ENCODE measurements around the gene HLCS. TPM values are rescaled to one million over a fixed set of nuclear protein-coding genes. Genes with fewer than 3 reads are reported as not detected.
"Not testable (repeated sequence)": the region's sequence is repeated elsewhere in the genome, so short reads cannot be mapped to it uniquely, and the experiment has no call there.

HLCS gene
- total RNA-seq, 1 donor, result 10.2 TPM

DNA sequence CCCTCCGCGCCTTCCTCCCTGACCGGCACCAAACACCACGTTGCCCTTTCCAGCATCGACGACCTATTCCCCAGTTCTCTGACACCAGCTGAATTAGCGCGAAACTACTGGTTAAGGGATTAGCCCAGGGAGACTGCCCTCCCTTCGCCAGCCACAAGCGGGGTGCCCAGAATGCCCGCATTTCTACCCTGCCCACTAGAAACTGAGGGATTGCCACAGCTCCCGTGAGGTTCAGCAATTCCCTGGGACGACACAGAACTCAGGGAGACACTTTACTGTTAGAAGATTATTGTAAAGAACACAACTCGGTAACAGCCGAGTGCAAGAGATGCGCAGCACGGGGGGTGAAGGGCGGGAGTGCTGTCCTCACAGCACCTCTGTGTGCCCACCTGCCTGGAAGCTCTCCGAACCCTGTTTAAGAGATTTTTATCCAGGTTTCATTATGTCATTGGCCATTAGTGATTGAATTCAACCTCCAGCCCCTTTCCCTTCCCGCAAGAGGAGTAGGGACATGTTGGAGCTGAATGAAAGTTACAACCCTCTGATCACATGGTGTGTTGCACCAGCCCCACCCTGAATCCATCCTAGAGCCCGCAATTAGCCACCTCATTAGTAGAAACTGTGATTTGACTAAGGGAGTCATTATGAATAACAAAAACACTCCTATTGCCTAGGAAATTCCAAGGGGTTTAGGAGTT, 24.2 kb upstream of the HLCS start:
- Histone ChIP-seq H3K4me1 (ENCODE audit: insufficient read depth, low read length) (peaks cover 6% of the 10 kb centered on the region), H3K4me3 (ENCODE audit: low read length) (no peak overlapping the region), H3K9me3 (ENCODE audit: low read depth, low read length) (no peaks in the 10 kb centered on the region), H3K27me3 (ENCODE audit: insufficient read depth, low read length) (no peaks in the 10 kb centered on the region)

DNA sequence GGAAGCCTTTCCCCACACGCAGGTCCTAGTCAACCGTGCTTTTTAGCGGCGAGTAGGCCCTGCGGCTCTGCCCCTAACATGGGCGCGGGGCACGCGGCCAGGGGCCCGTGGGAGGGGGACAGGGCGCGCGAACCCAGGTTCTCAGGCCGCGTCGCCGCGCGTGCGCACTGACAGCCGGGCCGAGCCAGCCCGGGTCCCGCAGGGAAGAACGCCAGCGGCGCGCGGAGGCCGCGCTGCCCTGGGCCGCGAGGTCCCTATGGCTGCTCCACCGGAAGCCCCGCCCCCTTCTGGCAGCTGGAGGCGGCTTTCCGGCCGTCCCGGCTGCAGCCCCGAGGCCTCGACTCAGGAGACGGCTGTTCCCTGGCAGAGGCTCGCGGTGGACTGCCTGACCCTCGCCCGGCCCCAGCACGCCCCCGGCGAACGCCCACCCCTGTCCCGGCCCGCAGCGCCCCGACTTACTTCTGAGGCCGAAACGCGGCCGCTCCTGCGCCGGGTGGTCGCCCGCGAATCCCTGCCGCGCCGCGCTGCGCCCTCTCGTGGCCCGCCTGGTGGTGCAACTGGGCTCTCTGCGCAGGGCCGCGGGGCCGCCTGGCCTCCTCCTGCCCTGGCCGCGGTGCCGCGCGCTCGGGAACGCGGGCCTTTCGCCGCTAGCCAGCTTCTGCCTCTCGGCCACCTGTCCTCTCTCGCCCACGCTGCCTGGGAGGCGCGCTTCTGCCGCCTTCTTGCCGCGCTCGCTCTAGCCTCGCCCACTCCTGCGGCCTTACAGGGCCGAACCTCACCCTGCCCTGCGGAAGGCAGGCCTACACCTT, 23.4 kb upstream of the HLCS start:
- peaks cover 6% of the 10 kb centered on the region for H3K4me1 ChIP-seq (ENCODE audit: insufficient read depth, low read length)
- H3K9me3 ChIP-seq (ENCODE audit: low read depth, low read length), result no peaks in the 10 kb centered on the region
- no peaks in the 10 kb centered on the region for H3K27me3 ChIP-seq (ENCODE audit: insufficient read depth, low read length)
- peak overlapping the region; percentile 42 for H3K4me3 ChIP-seq (ENCODE audit: low read length)

- not testable (repeated sequence) for H3K4me1 ChIP-seq (ENCODE audit: insufficient read depth, low read length); H3K9me3 ChIP-seq (ENCODE audit: low read depth, low read length); H3K27me3 ChIP-seq (ENCODE audit: insufficient read depth, low read length)
- H3K4me3 ChIP-seq (ENCODE audit: low read length), result peak overlapping the region; percentile 42
Observed at GRCh38 chr21:36989199-36989698, 22.8 kb upstream of the HLCS start.

GRCh38 chr21:36988536-36988935, 22.1 kb upstream of the HLCS start:
- Histone ChIP-seq H3K27me3 (ENCODE audit: insufficient read depth, low read length) (no peaks in the 10 kb centered on the region), H3K9me3 (ENCODE audit: low read depth, low read length) (no peaks in the 10 kb centered on the region), H3K4me3 (ENCODE audit: low read length) (no peak overlapping the region), H3K4me1 (ENCODE audit: insufficient read depth, low read length) (peaks cover 6% of the 10 kb centered on the region)

DNA sequence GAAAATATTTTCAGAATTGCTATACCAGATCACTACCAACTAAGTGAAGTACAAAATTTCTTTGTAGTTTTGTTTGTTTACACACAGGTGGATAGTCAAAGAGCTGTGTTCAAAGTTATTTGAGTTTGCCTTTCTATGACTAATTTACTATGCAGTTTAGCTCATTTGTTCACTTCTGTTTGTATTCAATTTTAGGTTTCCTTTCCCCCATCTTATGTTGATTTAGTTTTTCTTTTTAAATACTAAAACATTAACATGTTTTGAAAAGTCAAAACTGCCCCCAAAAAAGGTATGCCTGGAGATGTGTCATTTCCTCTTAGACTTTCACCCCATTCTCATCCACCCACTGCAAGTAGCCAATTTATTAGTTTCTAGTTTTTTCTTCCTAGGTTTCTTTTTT, 21.4 kb upstream of the HLCS start:
- H3K4me3 ChIP-seq (ENCODE audit: low read length), result no peak overlapping the region
- H3K4me1 ChIP-seq (ENCODE audit: insufficient read depth, low read length), result peaks cover 6% of the 10 kb centered on the region
- no peaks in the 10 kb centered on the region for H3K9me3 ChIP-seq (ENCODE audit: low read depth, low read length)
- H3K27me3 ChIP-seq (ENCODE audit: insufficient read depth, low read length), result no peaks in the 10 kb centered on the region

DNA sequence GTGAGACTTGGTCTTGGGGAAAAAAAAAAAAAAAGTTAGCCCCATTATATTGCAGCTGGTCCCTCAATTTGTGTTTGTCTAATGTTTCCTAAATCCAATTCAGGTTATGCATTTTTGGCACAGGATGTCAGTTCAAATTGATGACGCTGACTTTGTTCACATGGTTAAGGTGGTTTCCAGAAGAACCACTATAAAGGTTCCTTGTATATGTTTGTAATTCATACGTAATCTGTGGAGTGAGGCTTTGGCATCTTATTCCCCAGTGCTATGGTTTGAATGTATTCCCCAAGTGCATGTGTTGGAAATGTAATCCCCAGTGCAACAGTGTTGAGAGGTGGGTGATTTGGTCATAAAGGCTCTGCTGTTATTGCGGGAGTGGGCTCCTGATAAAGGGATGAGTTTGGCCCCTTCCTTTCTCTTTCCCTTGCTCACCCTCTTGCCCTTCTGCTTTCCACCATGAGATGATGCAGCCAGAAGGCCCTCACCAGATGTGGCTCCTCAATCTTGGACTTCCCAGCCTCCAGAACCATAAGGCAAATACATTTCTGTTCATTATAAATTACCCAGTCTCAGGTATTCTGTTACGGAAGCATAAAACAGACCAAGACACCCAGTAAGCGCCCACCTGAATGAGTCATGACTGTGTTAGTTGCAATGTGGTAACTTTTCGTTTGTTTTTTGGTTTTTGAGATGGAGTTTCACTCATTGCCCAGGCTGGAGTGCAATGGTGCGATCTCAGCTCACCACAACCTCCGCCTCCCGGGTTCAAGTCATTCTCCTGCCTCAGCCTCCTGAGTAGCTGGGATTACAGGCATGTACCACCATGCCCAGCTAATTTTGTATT, 19.5 kb upstream of the HLCS start:
- Histone ChIP-seq H3K9me3 (ENCODE audit: low read depth, low read length) (no peaks in the 10 kb centered on the region), H3K27me3 (ENCODE audit: insufficient read depth, low read length) (peaks cover 8% of the 10 kb centered on the region), H3K4me1 (ENCODE audit: insufficient read depth, low read length) (peaks cover 7% of the 10 kb centered on the region), H3K4me3 (ENCODE audit: low read length) (no peak overlapping the region)

GRCh38 chr21:36981977-36982700, 15.7 kb upstream of the HLCS start:
- H3K4me1 ChIP-seq (ENCODE audit: insufficient read depth, low read length), result peaks cover 9% of the 10 kb centered on the region
- H3K27me3 ChIP-seq (ENCODE audit: insufficient read depth, low read length), result peaks cover 18% of the 10 kb centered on the region
- no peak overlapping the region for H3K4me3 ChIP-seq (ENCODE audit: low read length)
- no peaks in the 10 kb centered on the region for H3K9me3 ChIP-seq (ENCODE audit: low read depth, low read length)

- H3K4me3 ChIP-seq (ENCODE audit: low read length), result no peak overlapping the region
Observed at GRCh38 chr21:36981049-36981391, 14.6 kb upstream of the HLCS start.

DNA sequence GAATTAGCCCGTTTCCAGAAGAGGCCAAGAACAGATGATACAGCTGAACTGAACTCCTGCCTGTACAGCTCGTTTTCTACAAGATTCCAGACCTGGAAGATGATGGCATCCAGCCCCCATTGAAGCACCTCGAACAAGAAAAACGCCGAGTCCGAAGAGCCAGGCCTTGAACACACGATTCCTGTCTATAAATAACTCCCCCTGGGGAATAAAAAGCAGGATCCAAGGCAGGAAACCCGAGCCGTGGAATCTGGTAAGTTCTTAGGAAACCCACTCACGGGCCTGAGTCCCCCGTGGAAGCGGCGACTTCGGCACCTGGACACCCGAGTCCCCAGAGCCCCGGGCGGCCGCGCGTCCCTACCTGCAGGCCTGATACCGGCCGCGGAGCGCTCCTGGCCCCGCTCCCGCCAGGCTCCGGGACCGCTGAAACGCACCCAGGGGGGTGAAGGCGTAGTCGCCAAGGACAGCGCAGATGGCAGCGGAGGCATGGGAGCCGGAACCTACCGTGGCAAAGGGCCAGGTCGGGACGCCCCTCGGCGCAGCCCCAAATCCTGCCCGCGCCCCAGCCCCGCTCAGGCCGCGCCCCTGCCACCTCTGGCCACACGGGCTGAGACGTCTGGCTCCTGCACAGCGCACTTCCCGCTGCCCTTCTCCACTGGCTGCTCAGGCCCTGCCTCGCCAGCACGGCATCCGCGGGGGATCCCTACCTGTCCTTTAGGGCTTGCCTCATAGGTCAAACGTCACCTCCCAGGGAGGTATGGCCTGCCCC, 14.0 kb upstream of the HLCS start:
- Histone ChIP-seq H3K4me3 (ENCODE audit: low read length) (no peak overlapping the region), H3K9me3 (ENCODE audit: low read depth, low read length) (no peaks in the 10 kb centered on the region), H3K27me3 (ENCODE audit: insufficient read depth, low read length) (peaks cover 18% of the 10 kb centered on the region), H3K4me1 (ENCODE audit: insufficient read depth, low read length) (peaks cover 9% of the 10 kb centered on the region)

More at GRCh38 chr21:36981049-36981391, 14.6 kb upstream of the HLCS start:
- Histone ChIP-seq H3K27me3 (ENCODE audit: insufficient read depth, low read length) (peaks cover 18% of the 10 kb centered on the region), H3K4me1 (ENCODE audit: insufficient read depth, low read length) (peaks cover 9% of the 10 kb centered on the region), H3K9me3 (ENCODE audit: low read depth, low read length) (no peaks in the 10 kb centered on the region)

DNA sequence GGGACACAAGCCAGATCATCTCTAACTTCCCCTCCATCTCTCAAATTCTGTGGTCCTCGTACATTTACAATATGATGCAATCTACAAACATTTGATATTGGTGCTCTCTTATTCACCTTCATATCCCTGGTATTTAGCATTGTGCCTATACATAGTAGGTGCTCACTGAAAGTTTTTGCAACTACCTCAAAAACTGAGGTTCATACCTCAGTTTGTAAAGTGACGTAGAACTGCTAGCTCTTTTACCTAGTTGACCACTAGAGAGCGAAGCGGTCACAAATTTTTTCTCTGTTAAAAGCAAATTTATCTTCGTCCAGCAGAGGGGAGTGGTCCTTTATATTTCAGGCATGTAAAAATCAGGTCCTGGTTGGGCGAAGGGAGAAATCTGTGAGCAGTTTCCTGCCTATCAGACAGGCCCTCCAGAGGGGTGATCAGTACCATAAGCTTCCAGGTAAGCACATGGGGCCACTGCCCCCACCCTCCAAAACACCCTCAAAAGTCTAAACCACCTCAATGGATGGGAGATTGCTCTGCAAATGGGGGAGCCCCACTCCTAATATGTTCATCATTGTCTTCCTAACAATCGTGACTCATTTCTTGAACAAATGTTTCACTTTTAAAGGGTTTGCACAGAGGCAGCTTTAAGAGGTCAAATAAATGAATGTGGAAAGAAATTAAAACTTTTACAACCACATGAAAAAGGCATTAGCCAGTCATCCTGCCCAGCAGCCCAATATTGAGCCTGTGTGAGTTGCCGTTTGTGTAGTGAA, 10.6 kb upstream of the HLCS start:
- Histone ChIP-seq H3K4me3 (ENCODE audit: low read length) (no peak overlapping the region), H3K4me1 (ENCODE audit: insufficient read depth, low read length) (peaks cover 9% of the 10 kb centered on the region), H3K27me3 (ENCODE audit: insufficient read depth, low read length) (peaks cover 14% of the 10 kb centered on the region), H3K9me3 (ENCODE audit: low read depth, low read length) (no peaks in the 10 kb centered on the region)

DNA sequence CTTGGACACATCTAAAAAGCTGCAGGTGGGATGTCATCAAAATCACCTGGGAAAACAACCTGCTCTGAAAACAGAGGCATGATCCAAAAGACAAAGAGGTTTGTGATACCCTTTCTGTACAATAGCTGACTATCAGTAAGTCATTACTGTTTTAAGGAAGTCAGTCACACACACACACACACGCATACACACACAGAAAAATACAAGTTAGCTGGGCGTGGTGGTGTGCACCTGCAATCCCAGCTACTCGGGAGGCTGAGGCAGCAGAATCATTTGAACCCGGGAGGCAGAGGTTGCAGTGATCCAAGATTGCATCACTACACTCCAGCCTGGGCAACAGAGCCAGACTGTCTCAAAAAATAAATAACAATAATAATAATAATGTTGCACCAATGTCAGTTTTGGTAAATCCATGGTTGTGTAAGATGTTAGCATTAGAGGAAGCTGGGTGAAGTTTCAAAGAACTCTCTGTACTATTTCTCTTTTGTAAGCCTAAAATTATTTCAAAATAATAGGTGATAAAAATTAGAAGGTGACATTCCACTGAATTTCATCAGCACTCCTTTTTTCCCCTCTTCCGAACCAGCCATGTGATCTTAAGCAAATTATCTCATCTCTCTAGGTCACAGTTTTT, 9.9 kb upstream of the HLCS start:
- H3K4me1 ChIP-seq (ENCODE audit: insufficient read depth, low read length), result peaks cover 9% of the 10 kb centered on the region
- H3K9me3 ChIP-seq (ENCODE audit: low read depth, low read length), result no peaks in the 10 kb centered on the region

DNA sequence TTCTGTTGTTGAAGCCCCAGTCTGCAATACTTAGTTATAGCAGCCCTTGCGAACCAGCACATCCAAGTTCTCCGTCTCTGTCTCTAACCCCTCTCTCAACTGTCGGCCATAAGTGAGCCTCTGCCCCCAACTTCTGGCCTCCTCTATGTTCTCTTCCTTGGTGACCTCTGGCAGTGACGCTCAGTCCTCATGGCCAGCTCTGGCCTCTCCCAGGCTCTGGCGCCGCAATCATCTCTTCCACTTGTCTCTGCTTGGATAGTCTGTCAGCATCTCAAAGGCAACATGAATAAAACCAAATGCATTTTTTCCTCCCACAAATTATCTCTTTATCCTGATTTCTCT, 8.4 kb upstream of the HLCS start:
- Histone ChIP-seq H3K4me1 (ENCODE audit: insufficient read depth, low read length) (no peaks in the 10 kb centered on the region), H3K4me3 (ENCODE audit: low read length) (no peak overlapping the region), H3K27me3 (ENCODE audit: insufficient read depth, low read length) (no peaks in the 10 kb centered on the region), H3K9me3 (ENCODE audit: low read depth, low read length) (no peaks in the 10 kb centered on the region)

More for the DNA sequence above, 9.9 kb upstream of the HLCS start:
- no peak overlapping the region for H3K4me3 ChIP-seq (ENCODE audit: low read length)
- H3K27me3 ChIP-seq (ENCODE audit: insufficient read depth, low read length), result peaks cover 12% of the 10 kb centered on the region
